ENCODE measurements around the gene INPP4A.
A peak's percentile ranks its signal among the peaks of the same experiment; 100 is the strongest.

DNA sequence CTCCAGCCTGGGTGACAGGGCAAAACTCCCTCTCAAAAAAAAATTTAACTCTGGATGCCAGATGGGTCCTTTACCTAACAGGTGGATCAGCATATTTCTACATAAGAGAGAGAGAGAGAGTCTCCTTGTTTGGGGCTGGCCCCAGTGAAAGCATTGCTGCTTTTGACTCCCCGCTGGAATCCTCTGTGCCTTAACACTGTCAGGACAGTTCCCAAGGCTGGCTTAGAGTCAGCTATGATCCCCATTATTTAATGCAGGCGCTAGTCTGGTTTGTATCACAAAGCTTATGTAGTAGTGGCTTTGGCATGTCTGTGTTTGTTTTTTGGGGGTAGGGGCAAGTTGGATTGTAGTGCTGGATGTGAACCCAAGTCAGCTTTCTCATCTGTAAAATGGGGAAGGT lies 9.4 kb downstream of the INPP4A start:
- TF ChIP-seq ARNTL (CRISPR knock-in tag; IDR thresholded peaks at IDR 0.05; ENCODE audit: borderline replicate concordance, low read depth) (no peak), ZFP3 (CRISPR knock-in tag; IDR thresholded peaks at IDR 0.05) (no peak), ZFP30 (CRISPR knock-in tag; IDR thresholded peaks at IDR 0.05) (no peak), ISL1 (CRISPR knock-in tag; IDR thresholded peaks at IDR 0.05) (0 out of 2 replicates have a peak, but pooled peaks have one; percentile 24), CSDC2 (CRISPR knock-in tag; IDR thresholded peaks at IDR 0.05) (no peak), ZNF8 (CRISPR knock-in tag; IDR thresholded peaks at IDR 0.05) (no peak), RARB (CRISPR knock-in tag; IDR thresholded peaks at IDR 0.05) (no peak), OSR1 (CRISPR knock-in tag; IDR thresholded peaks at IDR 0.05) (no peak), ZC3H10 (CRISPR knock-in tag; IDR thresholded peaks at IDR 0.05) (no peak), SNAI2 (CRISPR knock-in tag; IDR thresholded peaks at IDR 0.05) (no peak), TCF4 (CRISPR knock-in tag; IDR thresholded peaks at IDR 0.05; ENCODE audit: borderline replicate concordance) (no peak)
- TF ChIP-seq, protein P1, sequence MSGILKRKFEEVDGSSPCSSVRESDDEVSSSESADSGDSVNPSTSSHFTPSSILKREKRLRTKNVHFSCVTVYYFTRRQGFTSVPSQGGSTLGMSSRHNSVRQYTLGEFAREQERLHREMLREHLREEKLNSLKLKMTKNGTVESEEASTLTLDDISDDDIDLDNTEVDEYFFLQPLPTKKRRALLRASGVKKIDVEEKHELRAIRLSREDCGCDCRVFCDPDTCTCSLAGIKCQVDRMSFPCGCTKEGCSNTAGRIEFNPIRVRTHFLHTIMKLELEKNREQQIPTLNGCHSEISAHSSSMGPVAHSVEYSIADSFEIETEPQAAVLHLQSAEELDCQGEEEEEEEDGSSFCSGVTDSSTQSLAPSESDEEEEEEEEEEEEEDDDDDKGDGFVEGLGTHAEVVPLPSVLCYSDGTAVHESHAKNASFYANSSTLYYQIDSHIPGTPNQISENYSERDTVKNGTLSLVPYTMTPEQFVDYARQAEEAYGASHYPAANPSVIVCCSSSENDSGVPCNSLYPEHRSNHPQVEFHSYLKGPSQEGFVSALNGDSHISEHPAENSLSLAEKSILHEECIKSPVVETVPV (CRISPR knock-in tag; IDR thresholded peaks at IDR 0.05) = no peak
- TF ChIP-seq, protein P2, sequence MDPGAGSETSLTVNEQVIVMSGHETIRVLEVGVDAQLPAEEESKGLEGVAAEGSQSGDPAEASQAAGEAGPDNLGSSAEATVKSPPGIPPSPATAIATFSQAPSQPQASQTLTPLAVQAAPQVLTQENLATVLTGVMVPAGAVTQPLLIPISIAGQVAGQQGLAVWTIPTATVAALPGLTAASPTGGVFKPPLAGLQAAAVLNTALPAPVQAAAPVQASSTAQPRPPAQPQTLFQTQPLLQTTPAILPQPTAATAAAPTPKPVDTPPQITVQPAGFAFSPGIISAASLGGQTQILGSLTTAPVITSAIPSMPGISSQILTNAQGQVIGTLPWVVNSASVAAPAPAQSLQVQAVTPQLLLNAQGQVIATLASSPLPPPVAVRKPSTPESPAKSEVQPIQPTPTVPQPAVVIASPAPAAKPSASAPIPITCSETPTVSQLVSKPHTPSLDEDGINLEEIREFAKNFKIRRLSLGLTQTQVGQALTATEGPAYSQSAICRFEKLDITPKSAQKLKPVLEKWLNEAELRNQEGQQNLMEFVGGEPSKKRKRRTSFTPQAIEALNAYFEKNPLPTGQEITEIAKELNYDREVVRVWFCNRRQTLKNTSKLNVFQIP (CRISPR knock-in tag; IDR thresholded peaks at IDR 0.05; ENCODE audit: borderline replicate concordance, low read depth) = no peak

Data from SK-N-SH treated with all-trans-retinoic acid at 6 μM for 48 hours (cell line).